Epidermal melanocyte (primary cell): ENCODE data around the gene ABT1.

Experiments used
- DNase-seq: peaks from one replicate; pipeline ENCODE4 v3.0.0; 2011; ENCODE audit warnings: low spot score; ENCODE audit not compliant: insufficient read length

The ABT1 gene

GRCh38 chr6:26571592-26572296, 25.0 kb upstream of the ABT1 start:
- DNase-seq: no peak

DNA sequence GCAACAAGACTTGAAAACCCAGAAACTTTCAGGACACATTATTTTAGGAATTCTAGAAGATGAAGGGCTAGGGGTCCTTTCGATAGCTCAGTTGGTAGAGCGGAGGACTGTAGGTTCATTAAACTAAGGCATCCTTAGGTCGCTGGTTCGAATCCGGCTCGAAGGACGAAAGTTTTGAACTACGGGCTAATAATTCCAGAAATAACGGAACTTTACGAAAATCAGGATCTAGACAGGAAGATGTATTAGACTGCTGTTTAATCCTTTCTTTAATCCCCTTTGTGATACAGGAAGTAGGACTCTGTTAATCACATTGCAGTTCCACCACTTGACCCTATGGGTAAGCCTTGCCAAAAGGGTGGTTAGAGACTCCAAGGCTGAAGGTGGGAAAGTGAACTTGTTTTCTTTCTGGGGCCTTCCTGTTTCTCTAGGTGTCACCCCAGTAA, 21.2 kb upstream of the ABT1 start:
- DNase-seq: no peak

DNA sequence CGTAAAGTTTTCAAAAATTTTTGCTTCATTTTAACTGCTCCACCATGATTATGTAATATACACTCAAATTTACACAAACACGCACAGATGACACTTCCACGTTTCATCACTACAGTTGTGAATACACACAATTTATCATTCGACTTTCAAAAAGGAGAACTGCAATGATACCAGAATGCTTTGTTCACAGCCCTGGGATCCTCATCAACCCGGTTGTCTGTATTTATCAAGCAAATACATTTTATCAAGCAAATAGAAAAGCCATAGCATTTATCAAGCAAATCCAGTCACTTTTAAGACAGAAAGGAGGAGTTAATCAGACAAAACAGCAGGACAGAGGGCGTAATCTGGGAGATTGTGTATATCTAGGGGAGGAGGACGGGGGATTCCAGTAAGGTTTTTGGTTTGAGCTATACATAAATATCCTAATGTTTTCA, 20.3 kb upstream of the ABT1 start:
- no peak for DNase-seq

DNA sequence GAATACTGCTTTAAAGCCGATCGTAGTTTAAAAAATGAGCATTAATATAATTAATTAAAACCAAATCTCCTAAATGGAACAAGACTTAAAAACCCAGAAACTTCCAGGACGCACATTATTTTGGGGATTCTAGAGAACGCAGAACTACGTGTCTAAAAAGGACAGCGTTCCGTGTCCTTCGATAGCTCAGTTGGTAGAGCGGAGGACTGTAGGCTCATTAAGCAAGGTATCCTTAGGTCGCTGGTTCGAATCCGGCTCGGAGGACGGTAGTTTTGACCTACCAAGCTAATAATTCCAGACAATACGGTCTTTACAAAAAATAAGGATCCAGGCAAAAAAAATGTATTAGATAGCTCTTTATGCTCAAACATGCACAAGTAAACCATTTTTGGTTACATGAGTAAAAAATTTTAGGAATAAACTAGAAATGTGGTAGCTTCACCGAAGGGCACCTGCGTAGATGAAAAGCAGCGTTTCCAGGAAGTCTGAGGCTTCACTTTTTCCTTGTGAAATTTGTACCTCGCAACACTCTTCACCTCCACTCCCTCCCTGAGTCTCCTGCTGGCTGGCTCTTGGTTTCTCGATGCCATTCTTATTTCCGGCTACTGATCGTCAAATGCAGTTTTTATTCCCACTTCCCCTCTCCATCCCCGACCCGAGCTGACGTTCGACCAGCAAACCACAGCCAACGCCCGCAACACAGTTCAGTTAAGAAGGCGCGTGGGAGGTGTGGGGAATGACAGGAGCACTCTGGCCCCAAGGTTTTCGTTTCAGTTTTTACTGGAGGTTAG, 19.6 kb upstream of the ABT1 start:
- DNase-seq: no peak

DNA sequence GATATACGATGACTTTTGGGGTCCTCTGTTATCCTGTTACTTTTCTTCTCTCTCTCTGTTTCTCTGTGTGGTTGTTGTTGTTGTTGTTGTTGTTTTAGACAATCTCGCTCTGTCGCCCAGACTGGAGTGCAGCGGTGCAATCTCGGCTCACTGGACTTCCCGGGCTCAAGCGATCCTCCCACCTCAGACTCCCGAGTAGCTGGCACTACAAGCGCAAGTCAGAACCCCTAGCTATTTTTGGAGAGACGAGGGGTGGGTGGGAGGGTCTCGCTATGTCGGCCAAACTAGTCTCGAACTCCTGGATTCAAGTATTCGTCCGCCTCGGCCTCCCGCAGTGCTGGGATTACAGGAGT, 19.1 kb upstream of the ABT1 start:
- no peak for DNase-seq

DNA sequence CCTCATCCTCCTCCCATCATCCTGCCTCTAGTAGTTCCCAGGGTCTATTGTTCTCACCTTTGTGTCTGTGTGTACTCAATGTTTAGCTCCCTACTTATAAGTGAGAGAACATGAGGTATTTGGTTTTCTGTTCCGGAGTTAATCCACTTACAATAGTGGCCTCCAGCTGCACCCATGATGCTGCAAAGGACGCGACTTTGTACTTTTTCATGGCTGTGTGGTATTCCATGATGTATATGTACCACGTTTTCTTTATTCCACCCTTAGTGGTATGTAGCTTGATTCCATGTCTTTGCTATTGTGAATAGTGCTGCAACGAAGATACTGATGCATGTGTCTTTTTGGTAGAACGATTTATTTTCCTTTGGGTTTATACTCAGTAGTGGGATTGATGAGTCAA, 18.5 kb upstream of the ABT1 start:
- no peak for DNase-seq

GRCh38 chr6:26578741-26579140, 18.0 kb upstream of the ABT1 start:
- no peak for DNase-seq

- DNase-seq: no peak
Measured at GRCh38 chr6:26581164-26581915, 15.4 kb upstream of the ABT1 start.

- no peak for DNase-seq
Measured at GRCh38 chr6:26588965-26589364, 7.8 kb upstream of the ABT1 start.

GRCh38 chr6:26592649-26593048, 4.1 kb upstream of the ABT1 start:
- no peak for DNase-seq

GRCh38 chr6:26593278-26594130, 3.2 kb upstream of the ABT1 start:
- DNase-seq: no peak

GRCh38 chr6:26594131-26594498, 2.6 kb upstream of the ABT1 start:
- DNase-seq: no peak

GRCh38 chr6:26594730-26595632, 1.8 kb upstream of the ABT1 start:
- no peak for DNase-seq

DNA sequence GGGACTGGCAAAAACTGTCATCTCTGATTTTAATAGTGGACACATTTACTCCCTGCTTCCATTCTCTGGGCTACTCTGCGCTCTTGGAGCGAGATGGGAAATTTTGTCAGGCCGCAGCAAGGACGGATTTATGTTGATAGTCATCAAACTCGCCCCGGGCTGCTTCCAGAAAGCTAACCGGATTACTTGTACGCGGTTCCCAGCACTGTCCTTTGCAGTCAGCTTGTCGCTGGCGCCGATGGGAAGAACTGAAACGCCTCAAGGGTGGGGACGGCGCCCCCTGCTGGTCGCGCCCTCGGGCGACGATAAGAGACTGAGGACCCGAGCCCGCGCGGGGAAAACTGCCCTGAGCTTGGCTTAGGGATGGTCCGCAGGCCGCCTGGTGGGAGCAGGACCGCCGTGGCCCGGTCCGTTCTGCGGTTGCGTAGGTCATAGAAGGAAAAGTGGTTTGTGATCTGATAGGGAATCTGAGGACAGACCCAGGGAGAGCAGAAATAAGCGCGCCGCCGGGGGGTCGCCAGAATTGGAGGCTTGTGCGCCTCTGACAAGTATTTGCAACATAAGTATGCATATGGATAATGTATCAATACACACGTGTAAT, 984 bp upstream of the ABT1 start:
- DNase-seq: peak; percentile 54

DNA sequence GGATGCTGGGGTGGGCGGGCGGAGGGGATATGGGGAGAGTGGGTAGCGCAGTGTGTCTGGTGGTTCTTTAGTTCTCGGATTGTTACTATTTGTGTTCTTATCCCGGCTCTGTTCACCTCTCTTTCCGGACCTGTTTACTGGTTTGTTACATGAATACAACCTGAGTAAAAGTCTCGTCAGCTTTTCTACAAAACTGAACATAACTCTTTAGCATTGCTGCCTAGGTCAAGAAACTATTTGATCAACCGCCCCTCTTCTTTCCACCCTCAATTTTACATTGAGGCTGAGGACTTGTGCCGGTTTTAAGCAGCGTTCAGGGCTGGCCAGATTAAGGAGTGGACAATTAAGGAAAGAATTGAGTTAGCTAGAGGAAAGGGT, 625 bp downstream of the ABT1 start:
- DNase-seq: no peak

DNA sequence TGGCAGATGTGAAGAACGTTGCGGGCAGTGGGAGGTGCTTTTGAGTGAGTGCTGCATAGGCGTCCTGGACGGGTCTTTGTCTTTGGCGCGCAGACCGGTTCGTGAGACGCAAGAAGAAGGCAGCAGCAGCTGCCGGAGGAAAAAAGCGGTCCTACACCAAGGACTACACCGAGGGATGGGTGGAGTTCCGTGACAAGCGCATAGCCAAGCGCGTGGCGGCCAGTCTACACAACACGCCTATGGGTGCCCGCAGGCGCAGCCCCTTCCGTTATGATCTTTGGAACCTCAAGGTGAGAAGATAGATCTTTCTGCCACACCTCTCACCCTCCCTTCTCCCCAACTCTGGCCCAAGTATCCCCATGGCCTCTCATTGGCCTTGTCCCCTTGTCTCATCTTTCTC, 1.1 kb downstream of the ABT1 start:
- no peak for DNase-seq

DNA sequence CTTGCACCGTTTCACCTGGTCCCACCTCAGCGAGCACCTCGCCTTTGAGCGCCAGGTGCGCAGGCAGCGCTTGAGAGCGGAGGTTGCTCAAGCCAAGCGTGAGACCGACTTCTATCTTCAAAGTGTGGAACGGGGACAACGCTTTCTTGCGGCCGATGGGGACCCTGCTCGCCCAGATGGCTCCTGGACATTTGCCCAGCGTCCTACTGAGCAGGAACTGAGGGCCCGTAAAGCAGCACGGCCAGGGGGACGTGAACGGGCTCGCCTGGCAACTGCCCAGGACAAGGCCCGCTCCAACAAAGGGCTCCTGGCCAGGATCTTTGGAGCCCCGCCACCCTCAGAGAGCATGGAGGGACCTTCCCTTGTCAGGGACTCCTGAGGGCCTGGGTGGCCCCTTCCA, 1.5 kb downstream of the ABT1 start:
- DNase-seq: no peak

GRCh38 chr6:26599134-26599533, 2.4 kb downstream of the ABT1 start:
- no peak for DNase-seq

- no peak for DNase-seq
Measured at GRCh38 chr6:26599591-26599990, 2.8 kb downstream of the ABT1 start.

- DNase-seq: no peak
Measured at GRCh38 chr6:26600759-26601158, 4.0 kb downstream of the ABT1 start.
